Coronary artery (tissue), 2 donors: Measurements from ENCODE around the gene FRS3.

ENCODE experiments used
- DNase-seq: peaks from one replicate; pipeline ENCODE4 v3.0.0-alpha.2; 2017; ENCODE audit warnings: low spot score
- H3K27ac ChIP-seq, 2 donors: fragments of 200-600 bp; sonication (generic); one replicate each; pipeline ENCODE4 v1.5.1; 2016 to 2019
- H3K4me3 ChIP-seq: fragments of 200-600 bp; sonication (generic); 2 replicates; pipeline ENCODE4 v1.5.1; 2016; ENCODE audit warnings: mild to moderate bottlenecking, moderate library complexity
- TF ChIP-seq, protein P1 (sequence below): fragments of 200-600 bp; sonication (generic); IDR thresholded peaks from one replicate; pipeline ENCODE4 v1.5.1; 2019; ENCODE audit warnings: antibody characterized with exemption

The FRS3 gene

GRCh38 chr6:41724586-41725501 is 54.9 kb downstream of the FRS3 start:
- TF ChIP-seq, protein P1, sequence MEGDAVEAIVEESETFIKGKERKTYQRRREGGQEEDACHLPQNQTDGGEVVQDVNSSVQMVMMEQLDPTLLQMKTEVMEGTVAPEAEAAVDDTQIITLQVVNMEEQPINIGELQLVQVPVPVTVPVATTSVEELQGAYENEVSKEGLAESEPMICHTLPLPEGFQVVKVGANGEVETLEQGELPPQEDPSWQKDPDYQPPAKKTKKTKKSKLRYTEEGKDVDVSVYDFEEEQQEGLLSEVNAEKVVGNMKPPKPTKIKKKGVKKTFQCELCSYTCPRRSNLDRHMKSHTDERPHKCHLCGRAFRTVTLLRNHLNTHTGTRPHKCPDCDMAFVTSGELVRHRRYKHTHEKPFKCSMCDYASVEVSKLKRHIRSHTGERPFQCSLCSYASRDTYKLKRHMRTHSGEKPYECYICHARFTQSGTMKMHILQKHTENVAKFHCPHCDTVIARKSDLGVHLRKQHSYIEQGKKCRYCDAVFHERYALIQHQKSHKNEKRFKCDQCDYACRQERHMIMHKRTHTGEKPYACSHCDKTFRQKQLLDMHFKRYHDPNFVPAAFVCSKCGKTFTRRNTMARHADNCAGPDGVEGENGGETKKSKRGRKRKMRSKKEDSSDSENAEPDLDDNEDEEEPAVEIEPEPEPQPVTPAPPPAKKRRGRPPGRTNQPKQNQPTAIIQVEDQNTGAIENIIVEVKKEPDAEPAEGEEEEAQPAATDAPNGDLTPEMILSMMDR, result no peak
- Histone ChIP-seq H3K4me3 (no peak overlapping the region), H3K27ac (peak overlapping the region in 1 of 2 donors; percentile 29)
- no peak for DNase-seq

- peak overlapping the region in 1 of 2 donors; percentile 29 for H3K27ac ChIP-seq
- TF ChIP-seq, protein P1, result no peak
- DNase-seq, result no peak
- H3K4me3 ChIP-seq, result no peak overlapping the region
Observed at GRCh38 chr6:41724228-41724580, 55.5 kb downstream of the FRS3 start.

- Histone ChIP-seq H3K4me3 (no peak overlapping the region), H3K27ac (peak overlapping the region; percentile 20 to 29)
- TF ChIP-seq, protein P1, result no peak
- DNase-seq, result no peak
Observed at GRCh38 chr6:41723530-41724227, 56.0 kb downstream of the FRS3 start.

- TF ChIP-seq, protein P1, result no peak
- Histone ChIP-seq H3K4me3 (peak overlapping the region; percentile 44), H3K27ac (peak overlapping the region in 1 of 2 donors; percentile 29)
- DNase-seq, result no peak
Observed at GRCh38 chr6:41722969-41723529, 56.7 kb downstream of the FRS3 start.

DNA sequence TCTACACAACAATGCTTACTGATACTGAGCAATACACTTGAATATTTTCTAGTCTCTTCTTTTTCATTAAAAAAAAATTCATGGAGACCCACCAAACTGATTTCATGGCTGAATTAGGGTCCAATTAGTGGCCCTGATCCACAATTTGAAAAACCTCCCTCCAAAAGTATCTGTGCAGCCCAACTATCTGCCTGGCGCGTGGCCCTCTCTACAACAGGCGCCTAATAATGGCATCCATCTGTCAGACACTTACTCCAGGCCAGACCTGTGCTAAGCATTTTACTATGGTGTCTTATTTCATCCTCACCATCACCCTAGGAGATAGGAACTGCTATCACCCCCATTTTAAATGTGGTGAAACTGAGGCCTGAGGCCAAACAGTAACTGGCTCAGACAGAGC is 58.3 kb downstream of the FRS3 start:
- DNase-seq, result no peak
- H3K27ac ChIP-seq, result no peak overlapping the region
- no peak overlapping the region for H3K4me3 ChIP-seq
- TF ChIP-seq, protein P1, result no peak

- TF ChIP-seq, protein P1, result no peak
- no peak overlapping the region for H3K4me3 ChIP-seq
- H3K27ac ChIP-seq, result no peak overlapping the region
- no peak for DNase-seq
Observed at GRCh38 chr6:41720783-41721182, 58.9 kb downstream of the FRS3 start.
